ENCODE results near the gene MOB3B.
"Not testable (repeated sequence)": the region's sequence is repeated elsewhere in the genome, so short reads cannot be mapped to it uniquely, and the experiment has no call there.

The MOB3B gene

DNA sequence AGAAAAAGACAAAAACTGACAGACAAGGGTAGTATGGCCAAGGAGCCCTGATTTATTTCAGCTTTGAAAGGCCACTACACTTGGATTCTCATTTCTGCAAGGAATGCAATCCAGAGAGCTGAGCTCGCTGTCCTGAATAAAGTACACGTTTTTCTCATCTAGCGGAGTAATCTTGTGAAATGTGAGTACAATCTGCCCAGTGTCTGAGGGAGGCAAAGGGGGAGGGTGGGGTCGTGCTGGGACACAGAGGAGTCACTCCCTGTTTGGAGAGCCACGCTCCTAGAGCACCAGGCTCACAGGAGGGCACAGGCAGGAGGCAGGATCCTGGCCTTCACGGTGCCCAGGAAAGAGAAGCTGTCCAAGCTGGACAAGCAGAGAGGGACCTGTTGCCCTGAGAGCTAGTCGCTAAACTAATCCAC lies 56.5 kb downstream of the MOB3B start:
- DNase-seq (ENCODE audit: low read depth), result no peak

GRCh38 chr9:27472195-27472594 lies 57.4 kb downstream of the MOB3B start:
- no peak for DNase-seq (ENCODE audit: low read depth)

DNA sequence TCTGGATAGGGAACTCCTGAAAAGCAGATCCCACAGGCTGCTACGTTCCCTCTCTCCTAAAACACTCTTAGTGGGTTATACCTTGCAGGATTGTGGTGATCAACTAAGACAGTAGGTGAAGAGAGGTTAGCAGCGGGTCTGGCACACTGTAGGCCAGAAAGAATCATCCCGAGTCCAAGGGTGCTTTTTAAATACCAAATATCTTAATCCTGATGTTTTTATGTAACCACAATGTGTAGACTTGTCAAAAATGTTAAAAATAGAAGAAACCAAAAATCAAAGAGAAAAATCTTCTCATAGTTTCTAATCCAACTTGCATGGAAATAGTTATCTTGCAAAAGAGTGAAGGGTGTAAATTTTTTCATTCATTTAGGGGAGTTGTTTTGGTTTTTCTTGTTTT lies 57.8 kb downstream of the MOB3B start:
- DNase-seq (ENCODE audit: low read depth), result no peak

- DNase-seq (ENCODE audit: low read depth), result no peak
Measured at GRCh38 chr9:27471366-27471765, 58.2 kb downstream of the MOB3B start.

DNA sequence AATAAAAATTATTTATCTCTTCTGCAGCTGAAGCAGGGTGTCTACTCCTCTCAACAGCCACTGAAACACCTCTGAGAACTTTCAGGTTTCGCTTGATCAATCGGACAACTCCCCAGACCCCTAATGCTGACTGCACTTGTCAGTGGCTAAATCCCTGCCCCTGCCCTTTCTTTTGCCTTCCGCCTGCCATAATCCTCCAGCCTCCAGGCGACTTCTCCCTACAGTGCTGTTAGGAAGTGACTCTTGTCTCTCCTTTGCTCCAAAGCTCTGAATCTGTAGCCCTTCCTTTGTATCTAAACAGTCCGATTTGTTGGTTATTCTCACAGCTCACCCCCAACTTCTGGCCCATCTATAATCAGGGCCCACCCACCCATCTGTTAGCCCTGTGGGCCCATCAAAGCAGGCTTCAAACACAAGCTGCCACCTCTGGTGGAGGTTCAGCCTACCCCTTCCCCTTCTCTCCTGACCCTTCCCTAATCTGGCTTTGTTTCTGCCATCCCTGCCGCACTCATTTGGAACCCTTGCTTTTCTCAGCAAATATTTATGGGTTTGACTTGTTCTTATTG lies 59.2 kb downstream of the MOB3B start:
- no peak for DNase-seq (ENCODE audit: low read depth)

- no peak for DNase-seq (ENCODE audit: low read depth)
Measured at GRCh38 chr9:27469550-27469949, 60.1 kb downstream of the MOB3B start.

DNA sequence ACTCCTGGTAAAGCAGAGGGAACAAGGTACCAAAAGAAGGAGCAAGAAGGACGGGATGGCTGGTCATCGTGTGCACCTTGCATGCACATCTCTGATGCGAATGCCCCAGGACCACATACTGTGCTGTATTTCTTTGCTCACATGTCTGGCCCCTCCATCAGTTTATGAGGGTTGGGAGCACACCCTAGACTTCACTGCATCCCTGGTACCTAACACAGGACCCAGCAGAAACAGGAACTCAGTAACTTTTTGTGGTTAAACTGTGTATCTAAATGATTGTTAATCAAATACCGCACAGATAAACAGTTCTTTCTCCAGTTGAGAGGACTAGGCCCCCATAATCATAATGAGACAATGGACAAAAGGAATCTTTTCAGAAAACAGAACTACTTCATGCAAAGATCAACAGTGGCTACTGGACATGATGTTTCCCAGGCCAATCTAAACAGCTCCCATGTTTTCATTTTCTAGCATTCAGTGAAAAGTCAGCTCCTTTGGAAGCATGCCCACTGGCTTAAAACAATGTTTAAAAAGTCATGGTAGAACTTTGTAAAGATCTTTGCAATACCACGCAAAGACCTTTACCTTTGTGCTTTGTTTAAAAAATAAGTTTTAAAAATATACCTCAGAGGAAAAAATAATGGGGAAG lies 61.0 kb downstream of the MOB3B start:
- no peak for DNase-seq (ENCODE audit: low read depth)

DNA sequence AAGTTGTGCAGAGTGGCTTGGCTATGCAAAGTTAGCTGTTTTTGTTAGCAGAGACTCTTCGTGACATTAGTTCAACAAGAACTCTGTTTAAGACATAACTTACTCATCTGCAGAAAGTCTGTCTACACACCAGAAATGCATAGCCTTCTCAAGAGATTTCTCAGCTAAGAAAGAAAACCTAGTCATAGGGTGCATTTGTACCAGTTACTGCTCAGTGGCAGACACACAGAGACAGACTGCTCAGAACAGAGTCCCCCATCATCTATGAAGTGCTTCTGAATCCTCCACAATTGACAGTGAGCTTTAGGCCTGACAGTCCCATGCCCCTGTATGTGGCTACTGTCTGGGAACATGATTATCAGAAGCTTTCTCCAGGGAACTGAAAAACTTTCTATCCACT lies 61.6 kb downstream of the MOB3B start:
- DNase-seq (ENCODE audit: low read depth), result no peak

DNA sequence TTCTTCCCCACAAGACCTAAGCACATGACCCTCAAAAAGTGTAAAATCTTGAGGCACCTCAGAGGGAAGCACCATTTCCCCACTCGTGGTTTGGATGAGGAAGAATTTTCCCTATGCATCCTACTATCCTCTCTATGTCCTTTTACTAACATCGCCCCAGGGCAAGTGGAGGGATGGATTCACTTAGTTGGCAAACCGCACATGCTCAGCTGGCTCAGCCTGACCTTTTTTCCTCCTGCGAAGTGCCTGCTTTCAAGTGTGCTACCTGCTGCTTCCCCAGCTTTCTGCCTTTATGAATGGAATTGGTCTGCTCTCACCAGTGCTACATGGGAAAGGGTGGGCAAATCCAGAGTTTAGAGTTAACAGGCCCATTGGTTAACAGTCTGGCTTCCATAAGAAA lies 62.1 kb downstream of the MOB3B start:
- no peak for DNase-seq (ENCODE audit: low read depth)

DNA sequence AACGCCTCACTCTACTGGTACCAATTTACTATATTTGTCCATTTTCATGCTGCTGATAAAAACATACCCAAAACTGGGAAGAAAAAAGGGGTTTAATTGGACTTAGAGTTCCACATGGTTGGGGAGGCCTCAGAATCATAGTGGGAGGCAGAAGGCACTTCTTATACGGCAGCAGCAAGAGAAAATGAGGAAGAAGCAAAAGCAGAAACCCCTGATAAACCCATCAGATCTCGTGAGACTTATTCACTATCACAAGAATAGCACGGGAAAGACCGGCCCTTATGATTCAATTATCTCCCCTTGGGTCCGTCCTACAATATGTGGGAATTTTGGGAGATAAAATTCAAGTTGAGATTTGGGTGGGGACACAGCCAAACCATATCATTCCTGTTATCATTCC lies 63.1 kb downstream of the MOB3B start:
- DNase-seq (ENCODE audit: low read depth), result not testable (repeated sequence)

GRCh38 chr9:27464950-27465349 lies 64.7 kb downstream of the MOB3B start:
- DNase-seq (ENCODE audit: low read depth), result not testable (repeated sequence)

- DNase-seq (ENCODE audit: low read depth), result no peak
Measured at GRCh38 chr9:27462846-27463245, 66.8 kb downstream of the MOB3B start.

- no peak for DNase-seq (ENCODE audit: low read depth)
Measured at GRCh38 chr9:27462434-27462833, 67.2 kb downstream of the MOB3B start.

DNA sequence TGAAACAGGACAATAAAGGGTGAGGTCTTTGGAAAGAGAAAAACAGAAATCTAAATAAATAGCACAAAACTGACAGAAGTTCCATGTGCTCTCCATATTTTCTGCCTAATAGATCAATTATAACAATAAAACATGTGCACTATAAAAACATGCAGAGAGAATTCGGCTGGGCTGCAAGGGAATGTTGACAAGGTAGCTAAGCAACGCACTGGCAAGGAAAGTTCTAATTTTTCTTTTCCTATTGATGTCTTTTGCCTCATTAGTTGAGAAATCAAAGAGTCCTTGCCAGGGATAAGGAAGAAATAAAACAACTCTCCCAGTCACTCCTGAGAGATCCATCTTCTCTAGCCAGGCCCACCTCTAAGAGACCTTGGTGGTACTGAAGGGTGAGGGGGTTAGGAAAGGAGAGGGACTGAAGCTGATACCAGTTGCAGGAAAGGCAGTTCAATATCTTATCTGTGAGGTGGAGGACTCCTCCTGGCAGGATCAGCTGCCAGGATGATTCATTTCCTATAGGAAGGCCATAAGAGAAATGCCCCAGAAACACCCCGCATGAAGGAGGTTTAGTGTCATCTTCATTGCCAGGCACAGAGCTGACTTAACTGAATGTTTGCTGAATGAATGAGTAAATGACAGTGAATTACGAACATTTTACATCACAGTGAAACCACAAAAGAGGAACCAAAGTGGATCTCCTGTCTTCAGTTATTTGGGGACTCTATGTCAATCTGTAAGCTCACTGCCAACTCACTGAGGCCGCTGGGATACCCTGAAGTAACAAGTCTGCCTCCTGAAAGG lies 69.2 kb downstream of the MOB3B start:
- no peak for DNase-seq (ENCODE audit: low read depth)

DNA sequence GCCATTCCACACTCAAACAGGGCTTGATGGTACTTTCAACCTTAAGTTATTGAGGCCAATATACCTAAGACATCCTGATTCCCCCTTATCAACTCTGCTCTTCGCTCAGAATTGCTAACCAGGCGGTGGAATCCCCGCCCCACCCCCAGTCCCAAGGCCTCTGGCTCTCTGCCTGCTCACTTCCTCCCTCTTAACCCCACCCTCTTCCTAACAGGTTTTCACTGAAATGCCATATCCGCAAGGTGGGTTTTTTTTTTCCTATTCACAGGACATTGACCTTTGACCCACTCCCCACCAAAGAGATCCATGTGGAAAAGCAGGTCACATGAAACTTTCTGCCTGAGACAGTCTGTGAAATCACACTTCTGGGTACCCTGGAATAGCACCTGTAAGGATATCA lies 72.2 kb downstream of the MOB3B start:
- no peak for DNase-seq (ENCODE audit: low read depth)

DNA sequence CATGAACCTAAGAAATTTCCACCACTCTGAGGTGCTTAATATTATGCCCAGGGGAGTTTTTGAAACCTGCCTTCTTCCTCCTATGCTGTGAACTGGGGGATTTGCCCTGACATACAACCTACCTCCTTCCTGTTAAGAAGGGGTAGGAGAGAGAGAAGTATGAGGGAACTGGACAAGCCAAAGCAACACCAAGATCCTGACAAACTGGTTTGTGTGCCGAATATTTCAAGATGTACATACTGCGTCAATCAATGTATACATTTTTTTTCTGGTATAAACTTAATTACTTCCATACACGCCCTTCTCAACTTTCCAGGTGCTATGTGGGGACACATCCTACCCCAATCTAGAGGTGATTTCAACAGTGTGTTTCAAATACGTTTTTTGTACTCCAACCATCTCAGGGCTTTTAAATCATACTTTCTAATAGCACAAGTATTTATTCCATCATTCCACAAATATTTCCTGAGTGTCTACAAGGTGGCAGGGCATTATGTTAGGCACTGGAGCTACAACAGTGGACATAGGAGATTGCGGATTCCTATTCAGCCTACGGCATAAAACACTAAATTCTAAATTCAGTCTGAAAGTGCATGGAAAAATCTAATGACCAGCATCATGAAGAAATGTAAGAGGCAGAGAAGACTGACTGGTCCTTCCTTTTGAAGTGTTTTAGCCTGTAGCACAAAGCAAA lies 75.6 kb downstream of the MOB3B start:
- DNase-seq (ENCODE audit: low read depth), result no peak

DNA sequence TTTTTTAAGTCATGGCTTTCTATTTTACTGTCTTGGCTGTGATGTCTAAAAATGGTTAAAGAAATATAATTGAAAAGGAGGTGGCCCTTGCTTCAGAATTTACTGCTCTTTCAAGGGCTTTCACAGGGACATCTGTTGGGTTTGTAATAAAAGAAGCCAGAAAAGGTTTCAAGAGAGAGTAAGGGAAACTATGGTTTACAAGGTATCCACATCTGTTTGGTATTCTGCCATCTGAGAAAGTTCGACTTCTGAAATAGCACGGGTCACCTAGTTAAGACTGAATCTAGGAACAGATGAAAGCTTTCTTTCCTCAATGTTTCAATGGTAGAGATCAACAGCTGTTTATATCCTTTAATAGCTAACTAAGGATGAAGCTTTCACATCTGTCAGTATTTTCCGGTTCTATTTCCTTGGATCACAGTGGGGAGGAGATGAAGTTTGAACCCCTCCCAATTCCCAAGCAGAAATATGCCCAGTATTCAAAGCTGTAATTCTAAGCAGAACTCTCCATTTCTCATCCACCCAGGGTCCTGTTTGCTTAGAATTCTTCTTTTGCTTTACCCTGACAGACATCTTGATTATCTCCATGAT lies 78.3 kb downstream of the MOB3B start:
- no peak for DNase-seq (ENCODE audit: low read depth)

- no peak for DNase-seq (ENCODE audit: low read depth)
Measured at GRCh38 chr9:27450752-27451151, 78.9 kb downstream of the MOB3B start.

DNA sequence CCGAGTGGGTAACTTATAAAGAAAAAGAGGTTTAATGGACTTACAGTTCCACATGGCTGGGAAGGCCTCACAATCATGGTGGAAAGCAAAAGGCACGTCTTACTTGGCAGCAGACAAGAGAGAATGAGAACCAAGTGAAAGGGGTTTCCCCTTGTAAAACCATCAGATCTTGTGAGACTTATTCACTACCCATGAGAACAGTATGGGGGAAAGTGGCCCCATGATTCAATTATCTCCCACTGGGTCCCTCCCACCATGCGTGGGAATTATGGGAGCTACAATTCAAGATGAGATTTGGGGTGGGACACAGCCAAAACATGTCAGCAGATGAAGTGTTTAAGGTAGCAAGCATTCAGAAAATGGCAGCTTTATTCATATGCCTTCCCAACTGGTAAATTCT lies 81.3 kb downstream of the MOB3B start:
- not testable (repeated sequence) for DNase-seq (ENCODE audit: low read depth)

- no peak for DNase-seq (ENCODE audit: low read depth)
Measured at GRCh38 chr9:27447031-27447683, 82.5 kb downstream of the MOB3B start.

DNA sequence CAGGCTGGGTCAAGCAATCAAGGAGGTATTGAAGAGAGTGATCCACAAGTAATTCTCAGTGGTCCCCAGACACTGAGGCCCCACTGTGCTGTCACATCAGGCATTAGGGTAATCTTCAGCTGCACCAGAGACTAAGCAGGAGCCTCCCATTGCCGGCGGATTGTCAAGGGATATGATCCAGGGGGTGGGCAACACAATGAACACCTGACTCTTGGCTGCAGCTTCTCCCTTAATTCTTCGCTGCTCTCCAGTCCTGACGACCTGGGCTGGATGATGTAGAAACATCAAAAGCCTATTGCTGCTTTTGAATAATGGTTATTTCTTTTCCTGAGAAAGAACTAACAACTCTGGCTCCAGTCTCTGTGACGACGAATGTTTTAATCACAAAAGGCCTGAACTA lies 83.9 kb downstream of the MOB3B start:
- no peak for DNase-seq (ENCODE audit: low read depth)

DNA sequence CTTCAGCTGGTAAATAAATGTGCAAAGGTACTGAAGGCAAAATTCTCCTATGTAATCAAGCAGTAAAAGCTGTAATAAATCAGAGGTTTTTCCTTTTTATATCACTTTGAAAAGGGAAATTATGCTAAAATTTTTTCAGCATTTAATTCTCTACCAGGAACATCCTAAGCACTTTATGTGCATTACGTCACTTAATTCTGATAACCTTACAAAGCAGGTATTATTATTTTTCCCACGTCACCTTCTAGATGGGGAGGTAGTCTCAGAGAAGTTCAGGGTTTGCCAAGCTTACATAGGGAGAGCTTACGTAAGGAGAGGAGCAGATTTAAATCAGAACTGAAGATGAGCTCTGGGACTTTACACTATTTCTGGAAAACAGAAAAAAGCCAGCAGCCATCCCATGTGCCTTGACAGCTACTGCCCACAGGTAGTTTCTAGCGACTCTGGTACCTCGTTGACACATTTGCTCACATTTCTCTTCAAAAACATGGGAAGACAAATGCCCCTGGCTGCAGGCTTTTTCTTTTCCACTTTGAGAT lies 84.5 kb downstream of the MOB3B start:
- no peak for DNase-seq (ENCODE audit: low read depth)

Measured in activated gamma-delta T cell treated with anti-CD3 and anti-CD28 coated beads, Interleukin-2, amount 50 U/mL, for 16 hours (primary cell).